ENCODE data around the gene PRPF6. TPM values are rescaled to one million over a fixed set of nuclear protein-coding genes. Genes with fewer than 3 reads are reported as not detected.

Gene PRPF6
- total RNA-seq, 1 experiment from 2014 or later, result 88.4 TPM

GRCh38 chr20:64015635-64016034 lies 34.7 kb downstream of the PRPF6 start:
- no peaks in the 10 kb centered on the region for H3K27me3 ChIP-seq (ENCODE audit: control insufficient read depth, insufficient read depth, low read length)
- H3K4me3 ChIP-seq (ENCODE audit: low read depth in 2 of 2, low read length in 2 of 2), result no peak overlapping the region
- in situ Hi-C loops (cut with HindIII; ENCODE audit: low pct_unique_long_range_greater_than_20kb, low sequenced_read_pairs) (no loop called here), intact Hi-C loops (cut with micrococcal nuclease; ENCODE audit: unreplicated experiment) (no loop called here)
- H3K4me1 ChIP-seq (ENCODE audit: control insufficient read depth, insufficient read depth, low read length), result no peaks in the 10 kb centered on the region
- no peaks in the 10 kb centered on the region for H3K9me3 ChIP-seq (ENCODE audit: control insufficient read depth, insufficient read depth, low read depth, low read length)
- ChIA-PET CTCF (no interaction called here), POLR2A (no interaction called here)
- H3K36me3 ChIP-seq (ENCODE audit: control insufficient read depth, insufficient read depth, low read length), result peaks cover 16% of the 10 kb centered on the region
- ATAC-seq (no peak), DNase-seq (ENCODE audit: low read depth, low spot score) (no peak)
- BruUV-seq (replicated peaks), result no TSS peak
- no peak overlapping the region for H3K27ac ChIP-seq (ENCODE audit: low read length)
- TF ChIP-seq REST (IDR thresholded peaks at IDR 0.05; ENCODE audit: insufficient read depth in 1 of 2, low read depth in 2 of 2, low read length in 1 of 2) (no peak), POLR2AphosphoS5 (IDR thresholded peaks at IDR 0.05; ENCODE audit: low read depth, low read length) (no peak), SIN3A (IDR thresholded peaks at IDR 0.05; ENCODE audit: borderline replicate concordance, insufficient read depth, low read depth, low read length) (no peak), CTCF (IDR thresholded peaks at IDR 0.05) (no peak), TCF7L2 (IDR thresholded peaks at IDR 0.05; ENCODE audit: low read depth, low read length) (no peak)

- H3K27me3 ChIP-seq (ENCODE audit: control insufficient read depth, insufficient read depth, low read length), result no peaks in the 10 kb centered on the region
- in situ Hi-C loops (cut with HindIII; ENCODE audit: low pct_unique_long_range_greater_than_20kb, low sequenced_read_pairs) (no loop called here), intact Hi-C loops (cut with micrococcal nuclease; ENCODE audit: unreplicated experiment) (no loop called here)
- H3K36me3 ChIP-seq (ENCODE audit: control insufficient read depth, insufficient read depth, low read length), result peaks cover 12% of the 10 kb centered on the region
- ATAC-seq (no peak), DNase-seq (ENCODE audit: low read depth, low spot score) (no peak)
- no TSS peak for BruUV-seq (replicated peaks)
- H3K4me1 ChIP-seq (ENCODE audit: control insufficient read depth, insufficient read depth, low read length), result no peaks in the 10 kb centered on the region
- H3K4me3 ChIP-seq (ENCODE audit: low read depth in 2 of 2, low read length in 2 of 2), result no peak overlapping the region
- no peak overlapping the region for H3K27ac ChIP-seq (ENCODE audit: low read length)
- ChIA-PET CTCF (interaction anchor here (0.8 kb wide), 1 partner anchor 127 kb away, joined by 3 read pairs; no protein-coding TSS in a partner anchor), POLR2A (no interaction called here)
- TF ChIP-seq TCF7L2 (IDR thresholded peaks at IDR 0.05; ENCODE audit: low read depth, low read length) (no peak), CTCF (IDR thresholded peaks at IDR 0.05) (no peak), REST (IDR thresholded peaks at IDR 0.05; ENCODE audit: insufficient read depth in 1 of 2, low read depth in 2 of 2, low read length in 1 of 2) (no peak), SIN3A (IDR thresholded peaks at IDR 0.05; ENCODE audit: borderline replicate concordance, insufficient read depth, low read depth, low read length) (no peak), POLR2AphosphoS5 (IDR thresholded peaks at IDR 0.05; ENCODE audit: low read depth, low read length) (no peak)
- no peaks in the 10 kb centered on the region for H3K9me3 ChIP-seq (ENCODE audit: control insufficient read depth, insufficient read depth, low read depth, low read length)
Measured at GRCh38 chr20:64021124-64021975, 40.4 kb downstream of the PRPF6 start.
